A549 (cell line): ENCODE results near the gene ZBTB39.

ENCODE experiments used
- CEBPB ChIP-seq, 2 experiments: fragments of >200 bp in 1 of 2; sonication (Bioruptor Twin) in 1 of 2; formaldehyde crosslinking in 1 of 2; IDR thresholded peaks; 2 replicates each; pipeline ENCODE4 v1.6.1; 2012 to 2016
- EHMT2 ChIP-seq: fragments of 200-600 bp; sonication (generic); IDR thresholded peaks from 2 replicates; pipeline ENCODE4 v1.6.1; 2016; ENCODE audit warnings: antibody characterized with exemption, low read depth, mild to moderate bottlenecking, moderate library complexity
- HEYL ChIP-seq: fragments of 250-450 bp; sonication (Bioruptor Pico); IDR thresholded peaks from 2 replicates; pipeline ENCODE4 v1.8.0; 2021; ENCODE audit warnings: mild to moderate bottlenecking, moderate library complexity
- POLR2A ChIP-seq: IDR thresholded peaks from 2 replicates; pipeline ENCODE4 v1.6.1; 2012; ENCODE audit warnings: mild to moderate bottlenecking, low read length
- REST ChIP-seq: fragments of 200-600 bp; sonication (generic); IDR thresholded peaks from 2 replicates; pipeline ENCODE4 v1.6.1; 2016; ENCODE audit warnings: antibody characterized with exemption, mild to moderate bottlenecking, moderate library complexity
- TFCP2L1 ChIP-seq: fragments of 250-450 bp; sonication (Bioruptor Pico); IDR thresholded peaks from 2 replicates; pipeline ENCODE4 v1.5.0; 2021; ENCODE audit warnings: mild to moderate bottlenecking
- TF ChIP-seq, protein P1 (sequence below): fragments of >200 bp; sonication (Bioruptor Twin); formaldehyde crosslinking; IDR thresholded peaks from 3 replicates; pipeline ENCODE4 v1.5.1; 2016
- TF ChIP-seq, protein P2 (sequence below): fragments of 250-450 bp; sonication (Bioruptor Pico); IDR thresholded peaks from 2 replicates; pipeline ENCODE4 v1.5.0; 2021; ENCODE audit warnings: mild to moderate bottlenecking, moderate library complexity, borderline replicate concordance

DNA sequence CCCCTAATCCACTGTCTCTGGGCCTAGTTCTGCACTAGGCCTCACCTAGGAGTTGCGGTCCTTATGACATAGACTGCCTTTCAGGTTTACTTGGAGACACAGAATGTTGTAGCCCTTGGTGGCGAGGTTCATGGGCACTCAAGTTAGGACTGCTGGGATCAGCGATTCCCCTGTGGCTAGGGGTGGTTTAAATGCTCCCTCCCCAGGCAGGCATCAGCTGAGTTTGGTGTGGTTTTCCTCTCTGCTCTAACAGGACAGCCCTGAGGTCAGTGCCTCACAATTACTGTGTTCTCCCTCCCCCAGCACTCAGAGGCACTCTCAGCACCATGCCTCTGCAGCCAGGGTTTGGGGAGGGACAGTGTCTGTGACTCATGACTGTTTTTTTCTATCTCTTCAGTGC is 26.7 kb downstream of the ZBTB39 start:
- TF ChIP-seq REST: no peak
- TF ChIP-seq, protein P1, sequence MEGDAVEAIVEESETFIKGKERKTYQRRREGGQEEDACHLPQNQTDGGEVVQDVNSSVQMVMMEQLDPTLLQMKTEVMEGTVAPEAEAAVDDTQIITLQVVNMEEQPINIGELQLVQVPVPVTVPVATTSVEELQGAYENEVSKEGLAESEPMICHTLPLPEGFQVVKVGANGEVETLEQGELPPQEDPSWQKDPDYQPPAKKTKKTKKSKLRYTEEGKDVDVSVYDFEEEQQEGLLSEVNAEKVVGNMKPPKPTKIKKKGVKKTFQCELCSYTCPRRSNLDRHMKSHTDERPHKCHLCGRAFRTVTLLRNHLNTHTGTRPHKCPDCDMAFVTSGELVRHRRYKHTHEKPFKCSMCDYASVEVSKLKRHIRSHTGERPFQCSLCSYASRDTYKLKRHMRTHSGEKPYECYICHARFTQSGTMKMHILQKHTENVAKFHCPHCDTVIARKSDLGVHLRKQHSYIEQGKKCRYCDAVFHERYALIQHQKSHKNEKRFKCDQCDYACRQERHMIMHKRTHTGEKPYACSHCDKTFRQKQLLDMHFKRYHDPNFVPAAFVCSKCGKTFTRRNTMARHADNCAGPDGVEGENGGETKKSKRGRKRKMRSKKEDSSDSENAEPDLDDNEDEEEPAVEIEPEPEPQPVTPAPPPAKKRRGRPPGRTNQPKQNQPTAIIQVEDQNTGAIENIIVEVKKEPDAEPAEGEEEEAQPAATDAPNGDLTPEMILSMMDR: no peak
- no peak for TF ChIP-seq POLR2A
- TF ChIP-seq CEBPB (IDR thresholded peaks at IDR 0.05): no peak
- no peak for TF ChIP-seq EHMT2
- no peak for TF ChIP-seq HEYL (CRISPR knock-in tag)
- TF ChIP-seq, protein P2, sequence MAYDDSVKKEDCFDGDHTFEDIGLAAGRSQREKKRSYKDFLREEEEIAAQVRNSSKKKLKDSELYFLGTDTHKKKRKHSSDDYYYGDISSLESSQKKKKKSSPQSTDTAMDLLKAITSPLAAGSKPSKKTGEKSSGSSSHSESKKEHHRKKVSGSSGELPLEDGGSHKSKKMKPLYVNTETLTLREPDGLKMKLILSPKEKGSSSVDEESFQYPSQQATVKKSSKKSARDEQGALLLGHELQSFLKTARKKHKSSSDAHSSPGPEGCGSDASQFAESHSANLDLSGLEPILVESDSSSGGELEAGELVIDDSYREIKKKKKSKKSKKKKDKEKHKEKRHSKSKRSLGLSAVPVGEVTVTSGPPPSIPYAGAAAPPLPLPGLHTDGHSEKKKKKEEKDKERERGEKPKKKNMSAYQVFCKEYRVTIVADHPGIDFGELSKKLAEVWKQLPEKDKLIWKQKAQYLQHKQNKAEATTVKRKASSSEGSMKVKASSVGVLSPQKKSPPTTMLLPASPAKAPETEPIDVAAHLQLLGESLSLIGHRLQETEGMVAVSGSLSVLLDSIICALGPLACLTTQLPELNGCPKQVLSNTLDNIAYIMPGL: no peak
- TF ChIP-seq TFCP2L1: no peak
